IMR-90 (cell line): ENCODE data around the gene EDARADD.

Experiments
- CTCF ChIP-seq: conservative IDR thresholded peaks from 2 replicates; pipeline ENCODE4 v1.5.1; 2012; ENCODE audit warnings: mild to moderate bottlenecking, low read depth, low read length, improper control_type of control experiment
- MAZ ChIP-seq: IDR thresholded peaks from 2 replicates; pipeline ENCODE4 v1.6.1; 2012; ENCODE audit warnings: low read depth, mild to moderate bottlenecking, low read length, improper control_type of control experiment, moderate library complexity, borderline replicate concordance
- NFE2L2 ChIP-seq: fragments of 150-350 bp; IDR thresholded peaks from 2 replicates; pipeline ENCODE4 v1.6.1; 2016; ENCODE audit warnings: low read depth, mild to moderate bottlenecking, low read length
- POLR2A ChIP-seq: IDR thresholded peaks from 2 replicates; pipeline ENCODE4 v1.6.1; 2012; ENCODE audit warnings: mild to moderate bottlenecking, low read depth, low read length

- TF ChIP-seq CTCF (no peak), POLR2A (no peak), MAZ (no peak), NFE2L2 (no peak)
Measured at GRCh38 chr1:236395230-236395946, 1.3 kb downstream of the EDARADD start.
